IPS-20b (cell line): ENCODE measurements around the gene MORN3.
"Not testable (repeated sequence)": the region's sequence is repeated elsewhere in the genome, so short reads cannot be mapped to it uniquely, and the experiment has no call there.

Experiments
- H3K27ac ChIP-seq: one replicate; pipeline ENCODE4 v1.5.1; 2013; ENCODE audit warnings: low read length
- H3K27me3 ChIP-seq: 2 replicates; pipeline ENCODE4 v1.6.1; 2013; ENCODE audit warnings: mild to moderate bottlenecking, low read length, inconsistent platforms; ENCODE audit not compliant: insufficient read depth
- H3K36me3 ChIP-seq: 2 replicates; pipeline ENCODE4 v1.6.1; 2013; ENCODE audit warnings: low read depth, mild to moderate bottlenecking, inconsistent platforms, low read length, moderate library complexity; ENCODE audit not compliant: insufficient read depth
- H3K4me1 ChIP-seq: 2 replicates; pipeline ENCODE4 v1.6.1; 2013; ENCODE audit warnings: mild to moderate bottlenecking, control low read depth, inconsistent platforms, low read length, moderate library complexity; ENCODE audit not compliant: insufficient read depth
- H3K4me3 ChIP-seq: 2 replicates; pipeline ENCODE4 v1.5.1; 2013; ENCODE audit warnings: mild to moderate bottlenecking, low read length, inconsistent platforms
- H3K9ac ChIP-seq: 2 replicates; pipeline ENCODE4 v1.6.1; 2013; ENCODE audit warnings: low read depth, mild to moderate bottlenecking, inconsistent platforms, low read length, moderate library complexity
- H3K9me3 ChIP-seq: 2 replicates; pipeline ENCODE4 v1.6.1; 2013; ENCODE audit warnings: mild to moderate bottlenecking, low read depth, low read length, inconsistent platforms; ENCODE audit not compliant: insufficient read depth

The MORN3 gene

DNA sequence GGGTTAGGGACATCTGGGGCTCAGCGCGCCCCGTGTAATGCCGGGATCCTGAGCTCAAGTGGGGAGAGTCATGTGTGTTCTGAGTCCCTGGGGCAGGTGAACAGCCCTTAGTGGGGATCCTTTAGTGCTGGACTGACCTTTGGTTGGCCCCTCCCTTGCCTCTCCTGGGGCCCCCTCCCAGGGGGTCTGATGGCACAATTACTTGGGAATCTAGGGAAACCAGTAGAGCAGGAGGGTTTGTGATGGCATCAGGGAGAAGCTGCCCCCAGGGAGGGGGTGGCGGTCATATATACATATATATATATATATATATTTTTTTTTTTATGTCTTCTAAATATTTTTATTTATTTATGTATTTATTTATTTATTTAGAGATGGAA lies at the start of gene MORN3:
MORN3 (minus strand) TSS at position 134 of the 380 bp plus-strand sequence. CDS start 171 bp downstream, outside the sequence.
- Histone ChIP-seq H3K27ac (no peak within 1 kb of the TSS), H3K4me1 (peaks cover 8% of the 10 kb centered on the region; the same call in 1 of the 2 replicates), H3K9me3 (no peaks in the 10 kb centered on the region), H3K36me3 (no peaks in the 10 kb centered on the region), H3K27me3 (no peaks in the 10 kb centered on the region), H3K4me3 (no peak within 1 kb of the TSS), H3K9ac (no peak within 1 kb of the TSS)

- Histone ChIP-seq H3K9ac (no peak overlapping the region), H3K27me3 (no peaks in the 10 kb centered on the region), H3K4me3 (no peak overlapping the region), H3K9me3 (no peaks in the 10 kb centered on the region), H3K36me3 (peaks cover 12% of the 10 kb centered on the region; the same call in 1 of the 2 replicates), H3K27ac (no peak overlapping the region), H3K4me1 (peaks cover 2% of the 10 kb centered on the region; the same call in 1 of the 2 replicates)
Measured at GRCh38 chr12:121718653-121719239, 49.3 kb upstream of the MORN3 start.

DNA sequence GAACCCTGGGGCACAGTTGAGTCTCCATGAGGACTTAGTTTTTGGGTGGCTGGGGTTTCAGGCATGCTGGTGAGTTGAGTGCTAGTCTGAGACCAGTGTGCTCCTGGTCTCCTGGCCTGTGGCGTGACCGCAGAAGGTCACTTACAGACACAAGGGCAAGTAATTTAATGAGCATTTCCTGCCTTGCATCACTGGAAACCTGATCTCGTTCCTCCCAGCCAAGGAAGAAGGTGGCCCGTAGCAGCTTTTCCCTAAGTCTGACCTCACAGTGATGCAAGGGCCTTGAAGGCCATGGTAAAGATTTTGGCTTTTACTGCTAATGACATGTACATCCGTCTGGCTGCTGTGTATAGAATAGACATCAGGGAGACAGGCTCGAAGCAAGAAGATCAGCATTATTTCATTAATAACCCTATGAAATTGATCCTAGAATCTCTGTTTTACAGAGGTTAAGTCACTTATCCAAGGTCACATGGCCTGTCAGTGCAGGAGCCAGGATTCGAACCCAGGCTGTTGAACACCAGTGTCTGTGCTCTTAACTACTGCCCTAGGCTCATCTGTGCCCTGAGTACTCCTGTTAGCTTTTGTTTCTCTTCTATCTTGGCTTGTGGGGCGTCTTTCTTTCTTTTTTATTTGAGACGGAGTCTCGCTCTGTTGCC lies 47.7 kb upstream of the MORN3 start:
- no peak overlapping the region for H3K27ac ChIP-seq
- H3K36me3 ChIP-seq, result peaks cover 12% of the 10 kb centered on the region; the same call in 1 of the 2 replicates
- H3K27me3 ChIP-seq, result no peaks in the 10 kb centered on the region
- H3K9ac ChIP-seq, result no peak overlapping the region
- H3K4me3 ChIP-seq, result no peak overlapping the region; the same call in 1 of the 2 replicates
- no peaks in the 10 kb centered on the region for H3K9me3 ChIP-seq
- H3K4me1 ChIP-seq, result peaks cover 7% of the 10 kb centered on the region; the same call in 1 of the 2 replicates

DNA sequence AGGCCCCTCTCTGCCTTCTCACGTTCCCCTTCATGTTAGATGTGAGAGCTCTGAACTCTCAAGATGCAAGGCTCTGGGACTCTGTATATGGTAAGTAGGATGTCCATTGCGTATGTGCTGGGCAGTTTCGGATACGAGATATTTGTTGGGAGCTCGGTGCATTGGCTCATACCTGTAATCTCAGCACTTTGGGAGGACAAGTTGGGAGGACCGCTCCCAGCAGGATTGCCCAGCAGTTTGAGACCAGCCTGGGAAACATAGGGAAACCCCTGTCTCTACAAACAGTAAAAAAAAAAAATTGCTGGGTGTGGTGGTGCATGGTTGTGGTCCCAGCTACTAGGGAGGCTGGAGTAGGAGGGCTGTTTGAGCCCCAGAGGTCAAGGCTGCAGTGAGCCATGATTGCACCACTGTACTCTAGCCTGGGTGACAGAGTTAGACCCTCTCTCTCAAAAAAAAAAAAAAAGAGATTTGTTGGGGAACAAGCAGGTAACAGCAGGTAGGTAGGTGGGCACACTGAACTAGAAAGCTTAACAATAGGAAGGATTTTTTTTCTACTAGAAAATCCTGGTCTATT lies 46.5 kb upstream of the MORN3 start:
- Histone ChIP-seq H3K4me3 (no peak overlapping the region), H3K9ac (no peak overlapping the region), H3K27ac (no peak overlapping the region), H3K36me3 (peaks cover 12% of the 10 kb centered on the region; the same call in 1 of the 2 replicates), H3K4me1 (peaks cover 7% of the 10 kb centered on the region), H3K27me3 (no peaks in the 10 kb centered on the region), H3K9me3 (no peaks in the 10 kb centered on the region)

DNA sequence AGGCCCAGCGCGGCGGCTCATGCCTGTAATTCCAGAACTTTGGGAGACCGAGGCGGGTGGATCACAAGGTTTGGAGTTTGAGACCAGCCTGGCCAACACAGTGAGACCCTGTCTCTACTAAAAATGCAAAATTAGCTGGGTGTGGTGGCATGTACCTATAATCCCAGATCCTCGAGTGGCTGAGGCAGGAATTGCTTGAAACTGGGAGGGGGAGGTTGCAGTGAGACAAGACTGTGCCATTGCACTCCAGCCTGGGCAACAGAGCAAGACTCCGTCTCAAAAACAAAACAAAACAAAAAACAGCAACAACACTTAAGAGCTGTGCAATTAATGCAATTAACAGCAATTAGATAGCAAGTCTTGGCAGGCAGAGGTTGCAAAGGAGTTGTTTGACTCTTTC lies 45.6 kb upstream of the MORN3 start:
- not testable (repeated sequence) for H3K27ac ChIP-seq, H3K36me3 ChIP-seq, H3K27me3 ChIP-seq, H3K4me1 ChIP-seq, H3K9ac ChIP-seq, H3K9me3 ChIP-seq, H3K4me3 ChIP-seq

DNA sequence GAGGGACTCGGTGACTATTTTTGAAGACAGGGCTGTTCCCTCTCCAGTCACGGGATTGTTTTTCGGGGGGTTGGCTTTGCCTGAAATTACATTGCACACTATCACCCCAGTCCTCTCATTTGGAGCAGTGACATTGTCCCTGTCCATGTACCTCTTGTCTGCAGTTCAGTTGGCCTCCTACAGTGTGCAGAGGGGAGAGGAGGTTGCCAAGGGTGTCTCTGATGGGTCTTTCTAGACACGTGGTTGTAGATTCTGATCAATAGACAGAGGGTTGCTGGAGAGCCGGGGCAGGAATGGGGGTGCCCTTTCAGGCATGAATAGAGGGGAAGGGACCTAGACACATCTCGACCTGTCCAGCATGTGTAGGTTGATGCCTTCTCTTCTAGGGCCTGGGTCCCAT lies 44.3 kb upstream of the MORN3 start:
- Histone ChIP-seq H3K36me3 (peaks cover 9% of the 10 kb centered on the region; the same call in 1 of the 2 replicates), H3K4me3 (peak overlapping the region; percentile 76), H3K9me3 (no peaks in the 10 kb centered on the region), H3K27me3 (no peaks in the 10 kb centered on the region), H3K9ac (peak overlapping the region; percentile 45), H3K27ac (no peak overlapping the region), H3K4me1 (peaks cover 7% of the 10 kb centered on the region)

DNA sequence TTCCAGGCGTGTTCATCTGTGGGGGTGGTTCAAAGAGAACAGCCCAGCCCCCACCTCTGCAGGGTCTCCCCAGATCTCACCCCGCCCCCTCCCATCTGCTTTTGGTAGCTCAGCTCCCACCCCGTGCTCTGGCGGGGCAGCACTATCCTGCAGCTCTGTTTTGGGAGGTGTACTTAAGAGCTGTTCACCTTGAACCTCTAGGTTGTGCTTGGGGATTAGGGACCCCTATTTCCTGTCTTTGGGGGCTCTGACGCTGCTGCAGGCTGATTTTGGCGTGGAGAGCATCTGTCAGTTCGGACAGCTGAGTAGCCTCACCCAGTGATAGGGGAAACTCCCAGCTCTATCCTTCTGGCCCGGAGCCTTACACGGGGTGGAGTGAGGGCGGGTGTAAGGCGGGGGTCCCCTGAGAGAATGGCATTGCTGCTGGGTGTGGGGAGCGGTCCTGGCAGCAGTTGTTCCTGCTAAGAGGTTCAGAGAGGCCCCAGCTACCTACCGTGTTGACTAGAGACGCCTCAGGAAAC lies 43.9 kb upstream of the MORN3 start:
- Histone ChIP-seq H3K9me3 (no peaks in the 10 kb centered on the region), H3K9ac (peak overlapping the region; percentile 45), H3K27me3 (no peaks in the 10 kb centered on the region), H3K36me3 (peaks cover 9% of the 10 kb centered on the region; the same call in 1 of the 2 replicates), H3K4me1 (peaks cover 7% of the 10 kb centered on the region), H3K4me3 (peak overlapping the region; percentile 76), H3K27ac (peak overlapping the region; percentile 20)

DNA sequence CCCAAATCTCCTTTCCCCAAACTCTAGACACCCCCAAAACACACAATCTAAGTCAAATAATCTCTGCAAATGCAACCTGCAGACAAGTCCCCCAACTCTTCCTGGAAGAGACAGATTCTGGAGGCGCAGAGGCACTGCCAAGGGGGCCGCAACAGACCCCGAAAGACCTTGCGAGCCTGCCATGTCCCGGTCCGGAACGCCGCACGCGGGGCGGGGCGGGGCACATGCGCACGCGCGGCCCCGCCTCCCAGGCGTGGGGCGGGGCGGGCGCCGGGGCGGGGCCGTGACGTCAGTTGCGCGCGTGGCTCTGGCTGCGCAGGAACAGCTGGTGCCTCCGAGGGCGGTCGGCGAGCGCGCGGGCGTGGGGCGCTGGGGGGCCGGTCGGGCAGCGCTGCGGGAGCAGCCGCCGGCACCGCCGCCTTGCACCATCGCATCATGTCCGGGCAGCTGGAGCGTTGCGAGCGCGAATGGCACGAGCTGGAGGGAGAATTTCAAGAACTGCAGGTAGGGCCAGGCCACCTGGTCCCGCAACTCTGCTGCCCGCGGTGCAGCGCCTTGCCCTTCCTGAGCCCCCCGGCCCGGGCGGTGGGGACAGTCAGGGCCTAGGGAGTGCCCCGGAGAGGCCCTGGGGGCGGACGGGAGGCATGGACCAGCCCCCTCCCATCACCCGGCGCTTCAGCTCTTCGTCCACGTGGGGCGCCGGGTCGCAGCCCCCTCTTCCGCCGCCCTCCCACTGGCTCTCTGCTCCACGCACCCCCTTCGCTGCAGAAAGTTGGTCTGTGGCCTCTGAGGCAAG lies 43.2 kb upstream of the MORN3 start, which contains the start of gene TMEM120B:
TMEM120B (plus strand) TSS at position 292 of the 796 bp plus-strand sequence; CDS start at position 436, 144 bp downstream.
- Histone ChIP-seq H3K4me1 (peaks cover 7% of the 10 kb centered on the region), H3K27ac (peak within 1 kb of the TSS; percentile 20), H3K36me3 (peaks cover 9% of the 10 kb centered on the region; the same call in 1 of the 2 replicates), H3K9me3 (no peaks in the 10 kb centered on the region), H3K27me3 (no peaks in the 10 kb centered on the region), H3K9ac (peak within 1 kb of the TSS; percentile 81), H3K4me3 (peak within 1 kb of the TSS; percentile 76)

GRCh38 chr12:121712190-121712460 lies 42.7 kb upstream of the MORN3 start:
- H3K9ac ChIP-seq, result peak overlapping the region; percentile 81
- H3K4me3 ChIP-seq, result peak overlapping the region; percentile 76
- no peaks in the 10 kb centered on the region for H3K27me3 ChIP-seq
- H3K36me3 ChIP-seq, result peaks cover 9% of the 10 kb centered on the region; the same call in 1 of the 2 replicates
- no peak overlapping the region for H3K27ac ChIP-seq
- no peaks in the 10 kb centered on the region for H3K9me3 ChIP-seq
- H3K4me1 ChIP-seq, result peaks cover 7% of the 10 kb centered on the region

DNA sequence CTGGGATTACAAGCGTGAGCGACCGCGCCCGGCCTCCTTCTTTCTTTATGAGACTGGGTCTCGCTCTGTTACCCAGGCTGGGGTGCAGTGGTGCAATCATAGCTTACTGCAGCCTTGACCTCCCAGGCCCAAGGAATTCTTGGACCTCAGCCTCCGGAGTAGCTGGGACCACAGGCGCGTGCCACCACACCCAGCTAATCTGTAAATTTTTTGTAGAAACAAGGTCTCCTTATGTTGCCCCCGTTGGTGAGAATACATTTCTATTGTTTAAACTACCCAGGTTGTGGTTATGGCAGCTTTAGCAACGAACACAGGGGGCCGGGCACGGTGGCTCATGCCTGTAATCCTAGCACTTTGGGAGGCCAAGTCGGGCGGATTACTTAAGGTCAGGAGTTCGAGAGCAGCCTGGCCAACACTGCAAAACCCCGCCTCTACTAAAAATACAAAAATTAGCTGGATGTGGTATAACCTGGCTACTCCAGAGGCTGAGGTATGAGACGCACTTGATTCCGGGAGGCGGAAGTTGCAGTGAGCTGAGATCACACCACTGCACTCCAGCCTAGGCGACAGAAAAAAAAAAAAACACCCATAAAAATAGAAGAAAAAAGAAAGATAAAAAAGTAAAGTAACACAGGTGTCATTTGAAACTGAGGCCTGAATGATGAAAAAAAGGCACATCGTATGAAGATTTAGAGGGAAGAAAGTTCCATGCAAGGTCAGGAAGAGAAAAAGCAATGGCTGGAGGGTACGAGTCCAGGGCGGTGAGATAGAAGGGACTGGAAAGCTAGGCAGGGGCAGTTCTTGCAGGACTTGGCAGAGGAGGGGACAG lies 42.1 kb upstream of the MORN3 start:
- H3K27me3 ChIP-seq, result no peaks in the 10 kb centered on the region
- H3K4me3 ChIP-seq, result peak overlapping the region; percentile 76
- peaks cover 7% of the 10 kb centered on the region for H3K4me1 ChIP-seq
- H3K9me3 ChIP-seq, result no peaks in the 10 kb centered on the region
- H3K9ac ChIP-seq, result peak overlapping the region; percentile 81
- H3K36me3 ChIP-seq, result peaks cover 9% of the 10 kb centered on the region; the same call in 1 of the 2 replicates
- H3K27ac ChIP-seq, result no peak overlapping the region
